ENCODE results near the gene AKAP6.

Gene AKAP6

GRCh38 chr14:32669391-32669790 is 340.3 kb downstream of the AKAP6 start:
- H3K27me3 ChIP-seq (ENCODE audit: control insufficient read depth, insufficient read depth, low read length): no peaks in the 10 kb centered on the region
- no peaks in the 10 kb centered on the region for H3K36me3 ChIP-seq (ENCODE audit: control insufficient read depth, insufficient read depth, low read length)
- TF ChIP-seq CTCF (IDR thresholded peaks at IDR 0.05): no peak
- no peak overlapping the region for H2AFZ ChIP-seq
- no peak overlapping the region for H3K4me2 ChIP-seq (ENCODE audit: low read length)
- H3K4me1 ChIP-seq: no peaks in the 10 kb centered on the region
- H3K9ac ChIP-seq: no peak overlapping the region
- H3K79me2 ChIP-seq: no peaks in the 10 kb centered on the region
- no peak overlapping the region for H3K4me3 ChIP-seq (ENCODE audit: low read depth, low read length)
- no peaks in the 10 kb centered on the region for H3K9me3 ChIP-seq (ENCODE audit: control insufficient read depth, low read length)
- H3K27ac ChIP-seq: no peak overlapping the region

- Histone ChIP-seq H3K4me2 (ENCODE audit: low read length) (no peak overlapping the region), H3K79me2 (no peaks in the 10 kb centered on the region), H2AFZ (no peak overlapping the region), H3K4me3 (ENCODE audit: low read depth, low read length) (no peak overlapping the region), H3K9me3 (ENCODE audit: control insufficient read depth, low read length) (no peaks in the 10 kb centered on the region), H3K27ac (no peak overlapping the region), H3K4me1 (no peaks in the 10 kb centered on the region), H3K9ac (no peak overlapping the region), H3K27me3 (ENCODE audit: control insufficient read depth, insufficient read depth, low read length) (no peaks in the 10 kb centered on the region), H3K36me3 (ENCODE audit: control insufficient read depth, insufficient read depth, low read length) (no peaks in the 10 kb centered on the region)
- TF ChIP-seq CTCF (IDR thresholded peaks at IDR 0.05): no peak
Measured at GRCh38 chr14:32675433-32675832, 346.3 kb downstream of the AKAP6 start.

- Histone ChIP-seq H2AFZ (no peak overlapping the region), H3K36me3 (ENCODE audit: control insufficient read depth, insufficient read depth, low read length) (no peaks in the 10 kb centered on the region), H3K4me2 (ENCODE audit: low read length) (no peak overlapping the region), H3K9me3 (ENCODE audit: control insufficient read depth, low read length) (no peaks in the 10 kb centered on the region), H3K9ac (no peak overlapping the region), H3K4me3 (ENCODE audit: low read depth, low read length) (no peak overlapping the region), H3K79me2 (no peaks in the 10 kb centered on the region), H3K4me1 (no peaks in the 10 kb centered on the region), H3K27me3 (ENCODE audit: control insufficient read depth, insufficient read depth, low read length) (no peaks in the 10 kb centered on the region), H3K27ac (no peak overlapping the region)
- no peak for TF ChIP-seq CTCF (IDR thresholded peaks at IDR 0.05)
Measured at GRCh38 chr14:32677129-32677780, 348.2 kb downstream of the AKAP6 start.

GRCh38 chr14:32678088-32678487 is 349.0 kb downstream of the AKAP6 start:
- Histone ChIP-seq H3K4me1 (no peaks in the 10 kb centered on the region), H3K27ac (no peak overlapping the region), H2AFZ (no peak overlapping the region), H3K4me3 (ENCODE audit: low read depth, low read length) (no peak overlapping the region), H3K9ac (no peak overlapping the region), H3K36me3 (ENCODE audit: control insufficient read depth, insufficient read depth, low read length) (no peaks in the 10 kb centered on the region), H3K9me3 (ENCODE audit: control insufficient read depth, low read length) (no peaks in the 10 kb centered on the region), H3K27me3 (ENCODE audit: control insufficient read depth, insufficient read depth, low read length) (no peaks in the 10 kb centered on the region), H3K4me2 (ENCODE audit: low read length) (no peak overlapping the region), H3K79me2 (no peaks in the 10 kb centered on the region)
- TF ChIP-seq CTCF (IDR thresholded peaks at IDR 0.05): no peak

- H3K9me3 ChIP-seq (ENCODE audit: control insufficient read depth, low read length): no peaks in the 10 kb centered on the region
- H3K27ac ChIP-seq: no peak overlapping the region
- H3K9ac ChIP-seq: no peak overlapping the region
- no peak overlapping the region for H2AFZ ChIP-seq
- no peaks in the 10 kb centered on the region for H3K79me2 ChIP-seq
- no peak overlapping the region for H3K4me2 ChIP-seq (ENCODE audit: low read length)
- H3K4me3 ChIP-seq (ENCODE audit: low read depth, low read length): no peak overlapping the region
- no peaks in the 10 kb centered on the region for H3K27me3 ChIP-seq (ENCODE audit: control insufficient read depth, insufficient read depth, low read length)
- no peaks in the 10 kb centered on the region for H3K36me3 ChIP-seq (ENCODE audit: control insufficient read depth, insufficient read depth, low read length)
- H3K4me1 ChIP-seq: no peaks in the 10 kb centered on the region
- TF ChIP-seq CTCF (IDR thresholded peaks at IDR 0.05): no peak
Measured at GRCh38 chr14:32679927-32680612, 351.0 kb downstream of the AKAP6 start.

All from parathyroid adenoma (tissue), 2 donors.